Activated naive CD4-positive, alpha-beta T cell treated with anti-CD3 and anti-CD28 coated beads, Interleukin-2, amount 10 ng/mL, durations not matched to agents 7 days and 5 days (primary cell): ENCODE measurements around the gene MAPK1IP1L.
"Not testable (repeated sequence)": the region's sequence is repeated elsewhere in the genome, so short reads cannot be mapped to it uniquely, and the experiment has no call there.

Experiments
- CTCF ChIA-PET: fragments of 350-600 bp; sonication (Branson Sonifier 250); formaldehyde crosslinking; loops from one replicate; lab custom pipeline; 2021; ENCODE audit warnings: antibody characterized with exemption; lab: Charles Lee
- DNase-seq: peaks from one replicate; pipeline ENCODE4 v3.0.0-alpha.2; 2020
- H3K27ac Mint-ChIP-seq: one replicate; pipeline ENCODE4 v1.8.0; 2021; ENCODE audit warnings: mild to moderate bottlenecking, moderate library complexity, mixed read lengths
- H3K27me3 Mint-ChIP-seq: one replicate; pipeline ENCODE4 v1.8.0; 2021; ENCODE audit warnings: mild to moderate bottlenecking, mixed read lengths
- H3K36me3 Mint-ChIP-seq: one replicate; pipeline ENCODE4 v1.8.0; 2021; ENCODE audit warnings: mixed read lengths
- H3K4me1 Mint-ChIP-seq: one replicate; pipeline ENCODE4 v1.8.0; 2021; ENCODE audit warnings: mixed read lengths
- H3K4me3 Mint-ChIP-seq: one replicate; pipeline ENCODE4 v1.8.0; 2021; ENCODE audit warnings: mild to moderate bottlenecking, moderate library complexity, mixed read lengths
- H3K9me3 Mint-ChIP-seq: one replicate; pipeline ENCODE4 v1.8.0; 2021; ENCODE audit warnings: mixed read lengths

The MAPK1IP1L gene

GRCh38 chr14:55051423-55052268 lies at the start of gene MAPK1IP1L:
Gene MAPK1IP1L, plus strand, starts transcription at chr14:55051647. Its CDS starts 10,037 bp downstream, at chr14:55061684.
- Mint-ChIP-seq H3K36me3 (peaks cover 23% of the 10 kb centered on the region), H3K4me1 (peaks cover 40% of the 10 kb centered on the region), H3K27ac (peak within 1 kb of the TSS; percentile 91), H3K4me3 (peak within 1 kb of the TSS; percentile 86), H3K27me3 (no peaks in the 10 kb centered on the region), H3K9me3 (no peaks in the 10 kb centered on the region)
- peak; percentile 91 for DNase-seq
- CTCF ChIA-PET = interaction anchor here (0.7 to 2.2 kb wide), 26 partner anchors 8 to 323 kb away, joined by 3 to 13 read pairs (median 4); partner anchors contain the start of genes DLGAP5, SOCS4 and WDHD1

GRCh38 chr14:55005071-55005470 lies 46.4 kb upstream of the MAPK1IP1L start:
- Mint-ChIP-seq H3K27ac (no peak overlapping the region), H3K4me1 (peaks cover 9% of the 10 kb centered on the region), H3K27me3 (no peaks in the 10 kb centered on the region)

GRCh38 chr14:55015006-55015405 lies 36.4 kb upstream of the MAPK1IP1L start:
- Mint-ChIP-seq H3K36me3 (peaks cover 33% of the 10 kb centered on the region), H3K9me3 (no peaks in the 10 kb centered on the region), H3K27me3 (no peaks in the 10 kb centered on the region), H3K27ac (no peak overlapping the region), H3K4me3 (no peak overlapping the region), H3K4me1 (no peaks in the 10 kb centered on the region)
- CTCF ChIA-PET = interaction anchor here (0.6 kb wide), 1 partner anchor 39 kb away, joined by 3 read pairs; no protein-coding TSS in a partner anchor
- no peak for DNase-seq

More at GRCh38 chr14:55005071-55005470, 46.4 kb upstream of the MAPK1IP1L start:
- Mint-ChIP-seq H3K9me3 (no peaks in the 10 kb centered on the region), H3K4me3 (no peak overlapping the region), H3K36me3 (peaks cover 44% of the 10 kb centered on the region)
- DNase-seq = no peak
- CTCF ChIA-PET = no interaction called here

- Mint-ChIP-seq H3K36me3 (peaks cover 28% of the 10 kb centered on the region), H3K27me3 (no peaks in the 10 kb centered on the region), H3K4me3 (no peak overlapping the region), H3K4me1 (peaks cover 23% of the 10 kb centered on the region), H3K27ac (peak overlapping the region; percentile 13), H3K9me3 (no peaks in the 10 kb centered on the region)
- DNase-seq = no peak
- CTCF ChIA-PET = no interaction called here
Observed at GRCh38 chr14:55019968-55020554, 31.4 kb upstream of the MAPK1IP1L start.

- not testable (repeated sequence) for H3K27ac Mint-ChIP-seq, H3K27me3 Mint-ChIP-seq, H3K9me3 Mint-ChIP-seq, DNase-seq, H3K4me3 Mint-ChIP-seq
- peaks cover 55% of the 10 kb centered on the region for H3K4me1 Mint-ChIP-seq
- CTCF ChIA-PET = interaction anchor here (2.2 kb wide), 1 partner anchor 26 kb away, joined by 4 read pairs; no protein-coding TSS in a partner anchor
- peaks cover 25% of the 10 kb centered on the region for H3K36me3 Mint-ChIP-seq
Observed at GRCh38 chr14:55024365-55024764, 27.1 kb upstream of the MAPK1IP1L start.

- Mint-ChIP-seq H3K9me3 (no peaks in the 10 kb centered on the region), H3K36me3 (peaks cover 19% of the 10 kb centered on the region), H3K27me3 (no peaks in the 10 kb centered on the region), H3K27ac (peak overlapping the region; percentile 91), H3K4me3 (peak overlapping the region; percentile 90), H3K4me1 (peaks cover 60% of the 10 kb centered on the region)
- CTCF ChIA-PET = interaction anchor here (0.6 to 1.6 kb wide), 3 partner anchors 19 to 64 kb away, joined by 3 to 4 read pairs (median 4); partner anchors contain the start of gene MAPK1IP1L
- no peak for DNase-seq
Observed at GRCh38 chr14:55025948-55026347, 25.5 kb upstream of the MAPK1IP1L start.

GRCh38 chr14:55026441-55026792 lies 25.0 kb upstream of the MAPK1IP1L start:
- Mint-ChIP-seq H3K4me1 (peaks cover 59% of the 10 kb centered on the region), H3K4me3 (peak overlapping the region; percentile 90), H3K36me3 (peaks cover 22% of the 10 kb centered on the region), H3K27me3 (no peaks in the 10 kb centered on the region), H3K9me3 (no peaks in the 10 kb centered on the region), H3K27ac (peak overlapping the region; percentile 91)
- no peak for DNase-seq
- CTCF ChIA-PET = interaction anchor here (1.2 to 1.6 kb wide), 3 partner anchors 19 to 27 kb away, joined by 3 to 4 read pairs (median 4); partner anchors contain the start of gene MAPK1IP1L

- peak; percentile 98 for DNase-seq
- no peaks in the 10 kb centered on the region for H3K9me3 Mint-ChIP-seq
Observed at GRCh38 chr14:55026793-55027561, 24.5 kb upstream of the MAPK1IP1L start, which contains the start of the genes SOCS4 and WDHD1. Gene SOCS4, plus strand, starts transcription at chr14:55027236. Its CDS starts 15,806 bp downstream, at chr14:55043042. Gene WDHD1, minus strand, starts transcription at chr14:55027099. Its CDS starts 312 bp downstream, at chr14:55026787.

GRCh38 chr14:55028066-55028465 lies 23.4 kb upstream of the MAPK1IP1L start:
- CTCF ChIA-PET = interaction anchor here (2.5 kb wide), 1 partner anchor 23 kb away, joined by 6 read pairs; the partner anchor contains the start of gene MAPK1IP1L
- H3K9me3 Mint-ChIP-seq = no peaks in the 10 kb centered on the region
- H3K27me3 Mint-ChIP-seq = no peaks in the 10 kb centered on the region
- DNase-seq = no peak
- peak overlapping the region; percentile 90 for H3K4me3 Mint-ChIP-seq
- H3K4me1 Mint-ChIP-seq = peaks cover 55% of the 10 kb centered on the region
- H3K27ac Mint-ChIP-seq = peak overlapping the region; percentile 91
- peaks cover 21% of the 10 kb centered on the region for H3K36me3 Mint-ChIP-seq

More at GRCh38 chr14:55026793-55027561, 24.5 kb upstream of the MAPK1IP1L start, which contains the start of the genes SOCS4 and WDHD1:
- Mint-ChIP-seq H3K36me3 (peaks cover 21% of the 10 kb centered on the region), H3K4me1 (peaks cover 56% of the 10 kb centered on the region), H3K27me3 (no peaks in the 10 kb centered on the region), H3K4me3 (peak within 1 kb of the TSS; percentile 90), H3K27ac (peak within 1 kb of the TSS; percentile 91)
- CTCF ChIA-PET = interaction anchor here (1.2 to 1.6 kb wide), 3 partner anchors 18 to 26 kb away, joined by 3 to 4 read pairs (median 4); partner anchors contain the start of gene MAPK1IP1L

GRCh38 chr14:55028476-55028875 lies 23.0 kb upstream of the MAPK1IP1L start:
- H3K4me3 Mint-ChIP-seq = peak overlapping the region; percentile 90
- no peaks in the 10 kb centered on the region for H3K9me3 Mint-ChIP-seq
- H3K36me3 Mint-ChIP-seq = peaks cover 23% of the 10 kb centered on the region
- CTCF ChIA-PET = interaction anchor here (2.5 kb wide), 1 partner anchor 23 kb away, joined by 6 read pairs; the partner anchor contains the start of gene MAPK1IP1L
- H3K27ac Mint-ChIP-seq = peak overlapping the region; percentile 56
- no peak for DNase-seq
- H3K27me3 Mint-ChIP-seq = no peaks in the 10 kb centered on the region
- H3K4me1 Mint-ChIP-seq = peaks cover 54% of the 10 kb centered on the region

GRCh38 chr14:55031190-55031589 lies 20.3 kb upstream of the MAPK1IP1L start:
- H3K4me3 Mint-ChIP-seq = no peak overlapping the region
- no peaks in the 10 kb centered on the region for H3K27me3 Mint-ChIP-seq
- H3K36me3 Mint-ChIP-seq = peaks cover 28% of the 10 kb centered on the region
- DNase-seq = no peak
- CTCF ChIA-PET = interaction anchor here (1.7 kb wide), 1 partner anchor 20 kb away, joined by 4 read pairs; the partner anchor contains the start of gene MAPK1IP1L
- no peak overlapping the region for H3K27ac Mint-ChIP-seq
- H3K4me1 Mint-ChIP-seq = peaks cover 37% of the 10 kb centered on the region
- H3K9me3 Mint-ChIP-seq = no peaks in the 10 kb centered on the region

- H3K27ac Mint-ChIP-seq, DNase-seq, H3K4me3 Mint-ChIP-seq, H3K27me3 Mint-ChIP-seq, H3K9me3 Mint-ChIP-seq, H3K4me1 Mint-ChIP-seq: not testable (repeated sequence)
- CTCF ChIA-PET = interaction anchor here (3.2 kb wide), 1 partner anchor 13 kb away, joined by 13 read pairs; the partner anchor contains the start of gene MAPK1IP1L
- H3K36me3 Mint-ChIP-seq = peaks cover 46% of the 10 kb centered on the region
Observed at GRCh38 chr14:55037995-55038394, 13.5 kb upstream of the MAPK1IP1L start.

GRCh38 chr14:55038708-55039107 lies 12.7 kb upstream of the MAPK1IP1L start:
- Mint-ChIP-seq H3K36me3 (peaks cover 48% of the 10 kb centered on the region), H3K9me3 (no peaks in the 10 kb centered on the region), H3K27ac (no peak overlapping the region), H3K4me3 (no peak overlapping the region), H3K27me3 (no peaks in the 10 kb centered on the region), H3K4me1 (no peaks in the 10 kb centered on the region)
- CTCF ChIA-PET = interaction anchor here (3.2 kb wide), 1 partner anchor 12 kb away, joined by 13 read pairs; the partner anchor contains the start of gene MAPK1IP1L
- no peak for DNase-seq
